Calu3 (cell line): Measurements from ENCODE around the gene ARMC9. TPM values are rescaled to one million over a fixed set of nuclear protein-coding genes. Genes with fewer than 3 reads are reported as not detected.
"Not testable (repeated sequence)": the region's sequence is repeated elsewhere in the genome, so short reads cannot be mapped to it uniquely, and the experiment has no call there.

ENCODE experiments used
- BruUV-seq: library from RNA; stranded (reverse); fragments of 400-500 nt; replicated peaks from 2 replicates; lab custom pipeline; 2021; lab: Mats Ljungman, UMichigan
- CTCF ChIA-PET: fragments of 300-600 bp; sonication (Branson Sonifier 250); formaldehyde crosslinking; loops from one replicate; lab custom pipeline; 2022; ENCODE audit warnings: antibody characterized with exemption; lab: Charles Lee
- DNase-seq: peaks from one replicate; pipeline ENCODE4 v3.0.0; 2022
- H3K27ac Mint-ChIP-seq: one replicate; pipeline ENCODE4 v1.8.0; 2022; ENCODE audit warnings: mixed read lengths; ENCODE audit not compliant: unreplicated experiment
- H3K27me3 Mint-ChIP-seq: one replicate; pipeline ENCODE4 v1.8.0; 2022; ENCODE audit warnings: mixed read lengths; ENCODE audit not compliant: unreplicated experiment
- H3K36me3 Mint-ChIP-seq: one replicate; pipeline ENCODE4 v1.8.0; 2022; ENCODE audit warnings: mild to moderate bottlenecking, moderate library complexity, mixed read lengths; ENCODE audit not compliant: insufficient read depth, unreplicated experiment
- H3K4me1 Mint-ChIP-seq: one replicate; pipeline ENCODE4 v1.8.0; 2022; ENCODE audit warnings: mild to moderate bottlenecking, low read depth, mixed read lengths; ENCODE audit not compliant: unreplicated experiment
- H3K4me3 Mint-ChIP-seq: one replicate; pipeline ENCODE4 v1.8.0; 2022; ENCODE audit warnings: mild to moderate bottlenecking, low read depth, moderate library complexity, mixed read lengths; ENCODE audit not compliant: unreplicated experiment
- H3K9me3 Mint-ChIP-seq: one replicate; pipeline ENCODE4 v1.8.0; 2022; ENCODE audit warnings: low read depth, mixed read lengths; ENCODE audit not compliant: unreplicated experiment
- CTCF ChIP-seq: fragments of 200-600 bp; IDR thresholded peaks from one replicate; pipeline ENCODE4 v1.8.0; 2022; ENCODE audit warnings: antibody characterized with exemption; ENCODE audit not compliant: unreplicated experiment
- intact Hi-C: fragments of 100-400 bp; cut with micrococcal nuclease; formaldehyde crosslinking; loops from one replicate; pipeline ENCODE4 v1.10.0; 2022; ENCODE audit not compliant: unreplicated experiment
- total RNA-seq: library from RNA; stranded (reverse); gene quantifications from 2 replicates; pipeline ENCODE4 v1.2.3, GENCODE V29; 2022

The ARMC9 gene
- total RNA-seq, 1 experiment from 2014 or later = 13.6 TPM

GRCh38 chr2:231196592-231196991 is 1.8 kb upstream of the ARMC9 start:
- Mint-ChIP-seq H3K36me3 (peaks cover 19% of the 10 kb centered on the region), H3K27ac (no peak overlapping the region), H3K9me3 (peaks cover 3% of the 10 kb centered on the region), H3K4me3 (no peak overlapping the region), H3K27me3 (peaks cover 14% of the 10 kb centered on the region), H3K4me1 (no peaks in the 10 kb centered on the region)
- intact Hi-C loops = no loop called here
- TF ChIP-seq CTCF = no peak
- no TSS peak for BruUV-seq
- CTCF ChIA-PET = no interaction called here
- DNase-seq = no peak

- peaks cover 19% of the 10 kb centered on the region for H3K36me3 Mint-ChIP-seq
- CTCF ChIA-PET, intact Hi-C loops, H3K4me3 Mint-ChIP-seq, H3K27me3 Mint-ChIP-seq, BruUV-seq, H3K9me3 Mint-ChIP-seq, H3K27ac Mint-ChIP-seq, DNase-seq, H3K4me1 Mint-ChIP-seq: not testable (repeated sequence)
Measured at GRCh38 chr2:231197196-231197595, 1.2 kb upstream of the ARMC9 start.

GRCh38 chr2:231197706-231198290 is 633 bp upstream of the ARMC9 start:
- no peak for DNase-seq
- peak overlapping the region; percentile 90 for H3K4me3 Mint-ChIP-seq
- H3K27me3 Mint-ChIP-seq = peaks cover 2% of the 10 kb centered on the region
- H3K9me3 Mint-ChIP-seq = peaks cover 3% of the 10 kb centered on the region
- no peak for TF ChIP-seq CTCF
- intact Hi-C loops = no loop called here
- no TSS peak for BruUV-seq
- CTCF ChIA-PET = no interaction called here
- peaks cover 19% of the 10 kb centered on the region for H3K36me3 Mint-ChIP-seq
- no peaks in the 10 kb centered on the region for H3K4me1 Mint-ChIP-seq
- H3K27ac Mint-ChIP-seq = peak overlapping the region; percentile 93

GRCh38 chr2:231199219-231199618 is 788 bp downstream of the ARMC9 start:
- intact Hi-C loops = no loop called here
- H3K36me3 Mint-ChIP-seq = peaks cover 23% of the 10 kb centered on the region
- BruUV-seq = no TSS peak
- peaks cover 5% of the 10 kb centered on the region for H3K9me3 Mint-ChIP-seq
- no peaks in the 10 kb centered on the region for H3K4me1 Mint-ChIP-seq
- DNase-seq = no peak
- no peaks in the 10 kb centered on the region for H3K27me3 Mint-ChIP-seq
- peak overlapping the region; percentile 76 for H3K27ac Mint-ChIP-seq
- CTCF ChIA-PET = interaction anchor here (0.6 kb wide), 1 partner anchor 1399 kb away, joined by 3 read pairs; no protein-coding TSS in a partner anchor
- peak overlapping the region; percentile 90 for H3K4me3 Mint-ChIP-seq
- no peak for TF ChIP-seq CTCF

GRCh38 chr2:231200805-231201474 is 2.5 kb downstream of the ARMC9 start:
- intact Hi-C loops = no loop called here
- CTCF ChIA-PET = no interaction called here
- no peaks in the 10 kb centered on the region for H3K27me3 Mint-ChIP-seq
- TF ChIP-seq CTCF = no peak
- no peak overlapping the region for H3K27ac Mint-ChIP-seq
- H3K9me3 Mint-ChIP-seq = peaks cover 5% of the 10 kb centered on the region
- no TSS peak for BruUV-seq
- H3K4me3 Mint-ChIP-seq = no peak overlapping the region
- H3K4me1 Mint-ChIP-seq = no peaks in the 10 kb centered on the region
- peaks cover 23% of the 10 kb centered on the region for H3K36me3 Mint-ChIP-seq
- DNase-seq = no peak
